ENCODE data around the gene NDUFB7. TPM values are rescaled to one million over a fixed set of nuclear protein-coding genes. Genes with fewer than 3 reads are reported as not detected.

Gene NDUFB7
- 155 to 213 TPM (median 206 TPM) in 5 replicates for total RNA-seq (2022; extraction: Qiagen RNA extraction)

DNA sequence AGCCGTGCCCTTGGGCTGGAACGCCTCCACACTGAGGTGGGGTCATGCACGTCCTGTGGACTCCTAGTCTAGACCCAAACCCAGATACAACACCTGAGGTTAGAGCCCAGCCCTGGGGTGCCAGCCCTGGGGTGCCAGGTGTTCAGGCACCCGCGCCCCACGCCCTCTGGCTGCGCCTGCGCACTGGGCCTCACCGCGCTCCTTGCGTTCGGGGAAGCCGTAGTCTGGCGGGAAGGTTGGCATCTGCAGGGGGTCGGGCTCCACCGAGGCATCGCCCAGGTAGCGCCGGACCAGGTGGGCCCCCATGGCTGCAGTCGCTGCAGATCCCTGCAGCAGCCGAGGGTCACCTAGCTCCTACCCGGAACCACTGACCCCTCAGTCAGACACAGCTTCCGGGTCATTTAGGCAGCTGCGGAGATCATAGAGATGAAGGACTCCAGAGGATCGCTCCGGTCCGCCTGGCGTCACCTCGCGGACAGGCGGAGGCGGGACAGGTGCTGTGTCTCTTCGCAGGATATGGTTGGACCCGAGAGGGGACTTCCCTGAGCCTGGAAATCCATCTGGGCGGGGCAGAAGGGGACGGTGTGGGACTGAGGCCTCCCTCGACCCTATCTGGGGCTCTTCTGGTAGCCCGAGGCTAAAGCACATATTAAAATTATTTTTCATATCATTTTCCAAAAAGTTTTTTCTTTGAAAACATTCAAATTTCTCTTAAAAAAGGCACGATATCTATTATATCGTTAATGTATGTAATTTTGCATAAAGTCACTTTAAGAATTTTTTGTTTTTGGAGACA is at the start of gene NDUFB7:
Gene NDUFB7 (minus strand): TSS at position 372 of the 796 bp plus-strand sequence. CDS start 66 bp downstream, at position 306.

DNA sequence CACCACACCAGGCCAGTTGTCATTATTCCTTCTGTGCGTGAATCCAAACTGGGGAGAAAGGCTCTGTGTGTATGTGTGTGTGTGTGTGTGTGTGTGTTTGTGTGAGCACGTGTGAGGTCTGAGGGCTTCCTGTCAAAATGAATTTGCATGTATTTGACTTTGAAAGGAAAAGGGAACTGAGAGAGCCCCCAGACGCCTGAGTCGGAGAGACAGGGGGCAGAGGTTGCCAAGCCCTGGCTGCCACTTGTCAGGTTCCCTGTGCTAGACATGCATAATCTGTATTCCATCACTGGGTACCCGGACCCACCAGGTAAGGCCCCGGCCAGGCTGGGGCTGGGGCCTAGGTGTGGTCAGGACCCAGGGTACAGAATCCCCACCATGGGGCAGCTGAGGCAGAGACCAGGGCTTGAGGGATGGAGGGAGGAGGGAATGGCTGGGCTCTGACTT is 11.1 kb upstream of the NDUFB7 start, which contains the start of gene CLEC17A:
Gene CLEC17A (plus strand): TSS at position 191 of the 447 bp plus-strand sequence. CDS start 77 bp downstream, at position 268.

DNA sequence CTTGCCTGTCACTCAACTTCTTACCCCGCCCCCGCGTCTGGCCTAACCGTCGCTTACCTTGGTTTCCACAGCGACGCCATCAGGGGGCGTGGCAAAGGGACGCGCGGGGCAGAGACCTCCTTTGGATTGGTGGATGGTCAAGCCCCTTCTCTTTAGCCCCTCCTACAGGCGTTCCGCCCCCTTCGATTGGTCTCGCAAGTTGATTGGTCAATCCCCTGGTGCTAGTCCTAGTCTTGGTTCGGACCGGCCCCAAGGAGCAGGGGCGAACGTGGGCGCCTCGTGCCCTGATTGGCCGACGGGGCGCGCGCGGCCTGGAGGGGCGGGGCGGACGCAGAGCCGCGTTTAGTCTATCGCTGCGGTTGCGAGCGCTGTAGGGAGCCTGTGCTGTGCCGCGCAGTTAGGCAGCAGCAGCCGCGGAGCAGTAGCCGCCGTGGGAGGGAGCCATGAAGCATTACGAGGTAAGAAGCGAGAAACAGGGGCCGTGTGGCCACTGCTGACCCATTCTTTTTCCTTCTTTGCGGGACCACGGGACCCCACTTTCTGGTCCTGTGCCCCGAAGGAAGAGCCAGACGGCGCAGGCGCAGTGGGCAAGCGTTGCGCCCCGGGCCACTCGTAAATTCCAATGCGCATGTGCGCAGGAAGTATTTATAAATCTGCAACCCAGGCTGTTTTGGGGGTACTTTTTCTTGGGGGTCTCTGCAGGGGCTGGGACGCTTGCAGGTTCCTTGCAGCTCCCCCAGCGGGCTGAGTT is 42.4 kb downstream of the NDUFB7 start, which contains the start of gene TECR:
Gene TECR (plus strand): TSS at position 341 of the 751 bp plus-strand sequence. CDS start 103 bp downstream, at position 444.

DNA sequence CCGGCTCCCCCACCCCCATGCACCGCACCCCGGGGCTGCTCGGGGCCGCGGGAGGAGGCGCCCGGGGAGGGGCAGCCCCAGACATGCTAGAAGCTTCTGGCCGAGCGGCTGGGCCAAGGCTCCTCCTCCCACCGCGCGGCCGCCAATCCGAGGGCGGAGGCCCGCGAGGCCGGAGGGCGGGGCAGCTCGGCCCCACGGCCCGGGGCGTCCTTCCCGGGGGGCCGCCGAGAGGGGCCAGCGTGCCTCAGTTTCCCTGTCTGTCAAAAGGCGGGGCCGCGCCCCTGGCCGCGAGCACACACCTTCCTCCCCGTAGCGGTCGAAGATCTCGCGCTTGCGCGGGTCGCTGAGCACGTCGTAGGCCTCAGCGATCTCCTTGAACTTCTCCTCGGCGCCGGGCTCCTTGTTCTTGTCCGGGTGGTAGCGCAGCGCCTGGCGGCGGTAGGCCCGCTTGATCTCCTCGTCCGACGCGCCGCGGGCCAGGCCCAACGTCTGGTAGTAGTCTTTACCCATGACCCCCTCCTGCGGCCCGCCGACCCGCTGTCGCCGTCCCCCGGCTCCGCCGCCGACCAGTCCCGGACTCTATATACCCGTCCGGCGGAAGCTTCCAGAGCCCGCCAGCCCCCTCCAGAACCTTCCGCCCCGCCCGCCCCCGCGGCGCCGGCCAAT is 53.9 kb downstream of the NDUFB7 start, which contains the start of gene DNAJB1:
Gene DNAJB1 (minus strand): TSS at position 558 of the 666 bp plus-strand sequence. CDS start 48 bp downstream, at position 510.

Other genes starting within 250 kb of the NDUFB7 start
- gene ADGRE5, start 190.6 kb downstream of the NDUFB7 start, total RNA-seq (2022; extraction: Qiagen RNA extraction), result 78.1 to 91.7 TPM (median 86.0 TPM) in 5 replicates
- gene DDX39A, start 152.7 kb downstream of the NDUFB7 start, total RNA-seq (2022; extraction: Qiagen RNA extraction), result 115 to 136 TPM (median 125 TPM) in 5 replicates
- 72.8 to 86.5 TPM (median 81.0 TPM) in 5 replicates for gene PKN1, start 138.8 kb downstream of the NDUFB7 start, total RNA-seq (2022; extraction: Qiagen RNA extraction)
- 0.07 to 0.15 TPM (median 0.12 TPM) in 3 of 5 replicates, not detected in the others for gene PTGER1, start 96.7 kb downstream of the NDUFB7 start, total RNA-seq (2022; extraction: Qiagen RNA extraction)
- 107 to 160 TPM (median 157 TPM) in 5 replicates for gene GIPC1, start 75.9 kb downstream of the NDUFB7 start, total RNA-seq (2022; extraction: Qiagen RNA extraction)
- 184 to 242 TPM (median 215 TPM) in 5 replicates for gene DNAJB1, start 53.7 kb downstream of the NDUFB7 start, total RNA-seq (2022; extraction: Qiagen RNA extraction)
- 148 to 187 TPM (median 185 TPM) in 5 replicates for gene TECR, start 42.5 kb downstream of the NDUFB7 start, total RNA-seq (2022; extraction: Qiagen RNA extraction)
- not detected in 5 replicates for gene CLEC17A, start 11.0 kb upstream of the NDUFB7 start, total RNA-seq (2022; extraction: Qiagen RNA extraction)
- not detected in 5 replicates for gene ADGRE3, start 102.8 kb upstream of the NDUFB7 start, total RNA-seq (2022; extraction: Qiagen RNA extraction)
- 2.7 to 3.4 TPM (median 3.0 TPM) in 5 replicates for gene ZNF333, start 118.0 kb upstream of the NDUFB7 start, total RNA-seq (2022; extraction: Qiagen RNA extraction)
- 0.51 to 1.1 TPM (median 0.66 TPM) in 5 replicates for gene ADGRE2, start 206.5 kb upstream of the NDUFB7 start, total RNA-seq (2022; extraction: Qiagen RNA extraction)

All from A549 treated with AZD2906 at 1 μM for 4 hours (cell line).